IMR-90 (cell line): ENCODE measurements around the gene CCDC87. TPM values are rescaled to one million over a fixed set of nuclear protein-coding genes. Genes with fewer than 3 reads are reported as not detected.
A peak's percentile ranks its signal among the peaks of the same experiment; 100 is the strongest.

Experiments
- ATAC-seq: fragments of 200-7000 bp; cut with Tn5 transposase; 2 replicates; pipeline ENCODE4 v1.9.1; 2020; ENCODE audit warnings: low read depth, mild to moderate bottlenecking, moderate library complexity
- BruUV-seq: library from RNA; stranded (reverse); fragments of 400-500 nt; replicated peaks from 2 replicates; lab custom pipeline; 2021; lab: Mats Ljungman, UMichigan
- CTCF ChIA-PET: fragments of 300-600 bp; formaldehyde crosslinking; extraction: SDS; loops from one replicate; lab custom pipeline; 2021; ENCODE audit warnings: antibody characterized with exemption; lab: Yijun Ruan, JAX
- POLR2A ChIA-PET: fragments of 300-600 bp; sonication (Branson Sonifier 250); formaldehyde crosslinking; loops from one replicate; lab custom pipeline; 2022; ENCODE audit warnings: antibody characterized with exemption; ENCODE audit not compliant: unreplicated experiment; lab: Charles Lee
- DNase-seq: peaks from one replicate; pipeline ENCODE4 v3.0.0; 2013
- H2AFZ ChIP-seq: replicated peaks from 2 replicates; pipeline ENCODE3; 2013; ENCODE audit warnings: low read length, mild to moderate bottlenecking; ENCODE audit not compliant: poor library complexity
- H2AK5ac ChIP-seq: 2 replicates; pipeline ENCODE4 v1.6.1; 2013; ENCODE audit warnings: low read depth, low read length, inconsistent platforms
- H2AK9ac ChIP-seq: replicated peaks from 2 replicates; pipeline ENCODE3; 2013; ENCODE audit warnings: mild to moderate bottlenecking, low read depth, low read length, moderate library complexity; ENCODE audit not compliant: poor library complexity
- H2BK120ac ChIP-seq: 2 replicates; pipeline ENCODE4 v1.6.1; 2013; ENCODE audit warnings: low read depth, low read length, inconsistent platforms
- H2BK15ac ChIP-seq: 3 replicates; pipeline ENCODE4 v1.6.1; 2013; ENCODE audit warnings: low read depth, low read length, inconsistent platforms
- H2BK20ac ChIP-seq: 2 replicates; pipeline ENCODE4 v1.6.1; 2013; ENCODE audit warnings: low read depth, mild to moderate bottlenecking, inconsistent platforms, low read length, moderate library complexity
- H2BK5ac ChIP-seq: 2 replicates; pipeline ENCODE4 v1.6.1; 2013; ENCODE audit warnings: mild to moderate bottlenecking, low read depth, low read length, inconsistent platforms; ENCODE audit not compliant: poor library complexity, severe bottlenecking
- H3K14ac ChIP-seq: replicated peaks from 2 replicates; pipeline ENCODE4 v1.6.1; 2013; ENCODE audit warnings: low read depth, low read length, inconsistent platforms
- H3K18ac ChIP-seq: 2 replicates; pipeline ENCODE4 v1.6.1; 2013; ENCODE audit warnings: low read depth, low read length, control low read depth
- H3K23ac ChIP-seq: 2 replicates; pipeline ENCODE4 v1.6.1; 2013; ENCODE audit warnings: low read depth, low read length, inconsistent platforms
- H3K27ac ChIP-seq: 2 replicates; pipeline ENCODE4 v1.5.1; 2013; ENCODE audit warnings: mild to moderate bottlenecking, control low read depth, low read length; ENCODE audit not compliant: insufficient read depth
- H3K27me3 ChIP-seq: 2 replicates; pipeline ENCODE4 v1.6.1; 2013; ENCODE audit warnings: low read length; ENCODE audit not compliant: control insufficient read depth, insufficient read depth
- H3K36me3 ChIP-seq: 2 replicates; pipeline ENCODE4 v1.6.1; 2013; ENCODE audit warnings: low read length, mixed read lengths; ENCODE audit not compliant: control insufficient read depth, insufficient read depth
- H3K4ac ChIP-seq: 2 replicates; pipeline ENCODE4 v1.6.1; 2013; ENCODE audit warnings: low read depth, low read length, inconsistent platforms
- H3K4me1 ChIP-seq: 2 replicates; pipeline ENCODE4 v1.6.1; 2013; ENCODE audit warnings: low read length, mixed read lengths; ENCODE audit not compliant: control insufficient read depth, insufficient read depth
- H3K4me2 ChIP-seq: 2 replicates; pipeline ENCODE4 v1.6.1; 2013; ENCODE audit warnings: low read depth, mild to moderate bottlenecking, control low read depth, low read length, moderate library complexity
- H3K4me3 ChIP-seq: 2 replicates; pipeline ENCODE4 v1.5.1; 2013; ENCODE audit warnings: low read depth, mild to moderate bottlenecking, control low read depth, low read length, moderate library complexity; ENCODE audit not compliant: insufficient read depth
- H3K56ac ChIP-seq: 2 replicates; pipeline ENCODE4 v1.6.1; 2013; ENCODE audit warnings: low read length, inconsistent platforms; ENCODE audit not compliant: insufficient read depth; ENCODE audit errors: extremely low read depth
- H3K79me1 ChIP-seq, 2 experiments: 2 replicates each; pipeline ENCODE4 v1.6.1; 2013; ENCODE audit warnings: low read length in 2 of 2, inconsistent platforms in 1 of 2, low read depth in 1 of 2
- H3K9ac ChIP-seq: 2 replicates; pipeline ENCODE4 v1.6.1; 2013; ENCODE audit warnings: low read depth, low read length, control low read depth
- H3K9me1 ChIP-seq: 2 replicates; pipeline ENCODE4 v1.6.1; 2013; ENCODE audit warnings: low read length, inconsistent platforms; ENCODE audit not compliant: insufficient read depth
- H3K9me3 ChIP-seq: 2 replicates; pipeline ENCODE4 v1.6.1; 2013; ENCODE audit warnings: low read length; ENCODE audit not compliant: control insufficient read depth, insufficient read depth
- H4K20me1 ChIP-seq: 2 replicates; pipeline ENCODE4 v1.6.1; 2013; ENCODE audit warnings: low read length, inconsistent platforms; ENCODE audit not compliant: insufficient read depth
- H4K5ac ChIP-seq: 2 replicates; pipeline ENCODE4 v1.6.1; 2013; ENCODE audit warnings: mild to moderate bottlenecking, low read depth, low read length, control low read depth
- H4K8ac ChIP-seq, 2 experiments: 2 replicates each; pipeline ENCODE4 v1.6.1; 2013; ENCODE audit warnings: low read depth in 2 of 2, low read length in 2 of 2, control low read depth in 1 of 2, inconsistent platforms in 1 of 2
- H4K91ac ChIP-seq: 2 replicates; pipeline ENCODE4 v1.6.1; 2013; ENCODE audit warnings: low read depth, low read length, inconsistent platforms; ENCODE audit not compliant: insufficient read depth
- BHLHE40 ChIP-seq: fragments of 150-350 bp; IDR thresholded peaks from 2 replicates; pipeline ENCODE4 v1.6.1; 2016; ENCODE audit warnings: mild to moderate bottlenecking, low read depth, low read length
- CEBPB ChIP-seq: IDR thresholded peaks from 2 replicates; pipeline ENCODE4 v1.6.1; 2012; ENCODE audit warnings: low read depth, low read length, improper control_type of control experiment
- CHD1 ChIP-seq: IDR thresholded peaks from 2 replicates; pipeline ENCODE4 v1.6.1; 2012; ENCODE audit warnings: low read depth, low read length, improper control_type of control experiment
- CTCF ChIP-seq: conservative IDR thresholded peaks from 2 replicates; pipeline ENCODE4 v1.5.1; 2012; ENCODE audit warnings: mild to moderate bottlenecking, low read depth, low read length, improper control_type of control experiment
- ELK1 ChIP-seq: fragments of 150-350 bp; IDR thresholded peaks from 2 replicates; pipeline ENCODE4 v1.6.1; 2016; ENCODE audit warnings: low read depth, mild to moderate bottlenecking, low read length, moderate library complexity, borderline replicate concordance
- FOS ChIP-seq: fragments of 150-350 bp; IDR thresholded peaks from 2 replicates; pipeline ENCODE4 v1.6.1; 2016; ENCODE audit warnings: low read depth, low read length
- MAFK ChIP-seq: IDR thresholded peaks from 2 replicates; pipeline ENCODE4 v1.6.1; 2012; ENCODE audit warnings: low read depth, low read length, improper control_type of control experiment
- MAZ ChIP-seq: IDR thresholded peaks from 2 replicates; pipeline ENCODE4 v1.6.1; 2012; ENCODE audit warnings: low read depth, mild to moderate bottlenecking, low read length, improper control_type of control experiment, moderate library complexity, borderline replicate concordance
- MXI1 ChIP-seq: IDR thresholded peaks from 2 replicates; pipeline ENCODE4 v1.6.1; 2012; ENCODE audit warnings: low read depth, mild to moderate bottlenecking, low read length, moderate library complexity, borderline replicate concordance
- NFE2L2 ChIP-seq: fragments of 150-350 bp; IDR thresholded peaks from 2 replicates; pipeline ENCODE4 v1.6.1; 2016; ENCODE audit warnings: low read depth, mild to moderate bottlenecking, low read length
- POLR2A ChIP-seq: IDR thresholded peaks from 2 replicates; pipeline ENCODE4 v1.6.1; 2012; ENCODE audit warnings: mild to moderate bottlenecking, low read depth, low read length
- RAD21 ChIP-seq: IDR thresholded peaks from 2 replicates; pipeline ENCODE4 v1.6.1; 2012; ENCODE audit warnings: low read length, improper control_type of control experiment
- RCOR1 ChIP-seq: IDR thresholded peaks from 2 replicates; pipeline ENCODE4 v1.6.1; 2012; ENCODE audit warnings: mild to moderate bottlenecking, low read length, improper control_type of control experiment; ENCODE audit not compliant: insufficient replicate concordance
- RFX5 ChIP-seq: IDR thresholded peaks from 2 replicates; pipeline ENCODE4 v1.8.0; 2012; ENCODE audit warnings: low read depth, mild to moderate bottlenecking, low read length, moderate library complexity
- SMC3 ChIP-seq: fragments of 150-350 bp; IDR thresholded peaks from 2 replicates; pipeline ENCODE4 v1.6.1; 2016; ENCODE audit warnings: low read depth, mild to moderate bottlenecking, antibody characterized with exemption, low read length, moderate library complexity
- USF2 ChIP-seq: fragments of 150-350 bp; IDR thresholded peaks from 2 replicates; pipeline ENCODE4 v1.6.1; 2017; ENCODE audit warnings: mild to moderate bottlenecking, antibody characterized with exemption, low read length, low read depth
- WGBS, 2 experiments: methylation state at CpG; one replicate each; pipeline versions ENCODE4 v1.1.5 to v1.1.7; 2013; ENCODE audit warnings: missing lambda C conversion rate in 2 of 2; ENCODE audit not compliant: insufficient read length in 1 of 2; ENCODE audit errors: extremely low coverage in 2 of 2; 5-methylcytosine and 5-hydroxymethylcytosine counted together
- dilution Hi-C: fragments of 300-500 bp; cut with HindIII; formaldehyde crosslinking; loops from one replicate; pipeline ENCODE4 v1.14.3; 2018; ENCODE audit warnings: low sequenced_read_pairs; ENCODE audit not compliant: unreplicated experiment
- in situ Hi-C: fragments of 300-500 bp; cut with MboI; formaldehyde crosslinking; loops from 3 replicates; pipeline ENCODE4 v1.14.3; 2019; ENCODE audit warnings: low sequenced_read_pairs, inconsistent platforms, mixed read lengths
- intact Hi-C: fragments of 100-400 bp; cut with micrococcal nuclease; formaldehyde crosslinking; loops from 2 replicates; pipeline ENCODE4 v1.10.0; 2022
- polyA plus RNA-seq, 3 experiments: library from polyadenylated mRNA; depleted of rRNA; stranded (reverse); fragments of >200 nt; gene quantifications; 2 replicates each; pipeline ENCODE4 v1.2.3, GENCODE V29; 2012; ENCODE audit warnings: low replicate concordance in 1 of 3
- total RNA-seq: library from RNA; depleted of rRNA; stranded (reverse); fragments of >200 nt; gene quantifications from 2 replicates; pipeline ENCODE4 v1.2.3, GENCODE V29; 2012

The CCDC87 gene
- total and polyA plus RNA-seq, 2 of the 4 experiments (the other 2 are of a cell fraction), result 0.18 to 0.19 TPM

- Histone ChIP-seq H2BK15ac (no peak overlapping the region), H3K4me1 (peaks cover 6% of the 10 kb centered on the region), H3K9me1 (peaks cover 5% of the 10 kb centered on the region; the same call in 1 of the 2 replicates), H2BK20ac (no peak overlapping the region), H3K56ac (no peak overlapping the region), H4K8ac (no peak overlapping the region), H4K20me1 (peaks cover 4% of the 10 kb centered on the region; the same call in 1 of the 2 replicates), H3K27ac (no peak overlapping the region), H4K91ac (no peak overlapping the region), H3K23ac (no peak overlapping the region), H3K4me3 (no peak overlapping the region), H2AFZ (peak overlapping the region; percentile 46), H3K27me3 (peaks cover 7% of the 10 kb centered on the region; the same call in 1 of the 2 replicates), H3K4me2 (no peak overlapping the region), H3K36me3 (peaks cover 23% of the 10 kb centered on the region; the same call in 1 of the 2 replicates), H2AK5ac (no peak overlapping the region), H3K14ac (no peak overlapping the region), H3K4ac (peak overlapping the region; percentile 17; the same call in 1 of the 2 replicates), H3K79me1 (peaks cover 3 to 19% of the 10 kb centered on the region in 2 experiments; a peak in 2 of 4 replicates), H2AK9ac (peak overlapping the region; percentile 0), H2BK120ac (no peak overlapping the region), H2BK5ac (no peak overlapping the region), H3K9ac (no peak overlapping the region), H3K18ac (no peak overlapping the region), H3K9me3 (no peaks in the 10 kb centered on the region), H4K5ac (no peak overlapping the region)
- peak; percentile 34 for DNase-seq
- ChIA-PET CTCF (no interaction called here), POLR2A (interaction anchor here (0.6 kb wide), 1 partner anchor 26 kb away, joined by 3 read pairs; no protein-coding TSS in a partner anchor)
- intact Hi-C loops (no loop called here), in situ Hi-C loops (no loop called here), dilution Hi-C loops (no loop called here)
- WGBS, 2 experiments, result 84% methylated on average over 7 of the region's 10 CpGs; no CpG with 5 or more reads in 1 of the 2 experiments
- no peak for ATAC-seq
- BruUV-seq, result no TSS peak
- TF ChIP-seq MAFK (no peak), NFE2L2 (no peak), MXI1 (no peak), RAD21 (no peak), RFX5 (no peak), POLR2A (no peak), RCOR1 (no peak), FOS (no peak), BHLHE40 (no peak), CHD1 (no peak), ELK1 (no peak), USF2 (no peak), CTCF (no peak), SMC3 (no peak), CEBPB (no peak), MAZ (no peak)
Measured at GRCh38 chr11:66542362-66542761, 50.5 kb downstream of the CCDC87 start.
